Common myeloid progenitor, CD34-positive (primary cell): ENCODE measurements around the gene EFCAB7. TPM values are rescaled to one million over a fixed set of nuclear protein-coding genes. Genes with fewer than 3 reads are reported as not detected.

Source experiments
- CTCF ChIA-PET: fragments of 350-600 bp; sonication (Branson Sonifier 250); formaldehyde crosslinking; loops from one replicate; lab custom pipeline; 2021; ENCODE audit warnings: antibody characterized with exemption; lab: Charles Lee
- POLR2A ChIA-PET: fragments of 350-600 bp; sonication (Branson Sonifier 250); formaldehyde crosslinking; loops from one replicate; lab custom pipeline; 2021; ENCODE audit warnings: antibody characterized with exemption; lab: Charles Lee
- DNase-seq, 3 donors: peaks; one replicate each; pipeline versions ENCODE4 v3.0.0 to v3.0.0-alpha.2; 2013
- H3K27ac ChIP-seq, 2 experiments: 1 replicate in 1 of 2; 2 replicates in 1 of 2; pipeline ENCODE4 v1.7.0; 2013; ENCODE audit warnings: inconsistent platforms in 2 of 2, low read length in 2 of 2, mild to moderate bottlenecking in 2 of 2, low read depth in 1 of 2, moderate library complexity in 1 of 2; ENCODE audit not compliant: severe bottlenecking in 2 of 2, insufficient read depth in 1 of 2, poor library complexity in 1 of 2
- H3K27me3 ChIP-seq, 5 experiments: replicated peaks in 2 of 5; 1 replicate in 3 of 5; 2 replicates in 2 of 5; pipeline versions ENCODE4 v1.6.1 to v1.7.0; 2013; ENCODE audit warnings: low read length in 4 of 5, mild to moderate bottlenecking in 2 of 5, moderate library complexity in 2 of 5, inconsistent platforms in 1 of 5; ENCODE audit not compliant: insufficient read depth in 5 of 5, control insufficient read depth in 4 of 5
- H3K36me3 ChIP-seq, 4 experiments: 1 replicate in 2 of 4; 2 replicates in 2 of 4; pipeline versions ENCODE4 v1.6.1 to v1.7.0; 2013; ENCODE audit warnings: low read length in 3 of 4, control low read depth in 1 of 4, mild to moderate bottlenecking in 1 of 4; ENCODE audit not compliant: control insufficient read depth in 4 of 4, insufficient read depth in 4 of 4
- H3K4me1 ChIP-seq, 4 experiments: 1 replicate in 3 of 4; 2 replicates in 1 of 4; pipeline versions ENCODE4 v1.6.1 to v1.7.1; 2013; ENCODE audit warnings: low read length in 3 of 4, mild to moderate bottlenecking in 3 of 4, control low read depth in 1 of 4, inconsistent platforms in 1 of 4, moderate library complexity in 1 of 4; ENCODE audit not compliant: control insufficient read depth in 4 of 4, insufficient read depth in 4 of 4; ENCODE audit errors: control extremely low read depth in 1 of 4
- H3K4me3 ChIP-seq, 7 experiments: 1 replicate in 4 of 7; 2 replicates in 3 of 7; pipeline versions ENCODE4 v1.5.1 to v1.7.0; 2013; ENCODE audit warnings: mild to moderate bottlenecking in 7 of 7, low read length in 6 of 7, moderate library complexity in 6 of 7, inconsistent platforms in 2 of 7, low read depth in 2 of 7, control low read depth in 1 of 7; ENCODE audit not compliant: insufficient read depth in 4 of 7, control insufficient read depth in 1 of 7; ENCODE audit errors: extremely low read depth in 1 of 7
- H3K9me3 ChIP-seq, 5 experiments: 1 replicate in 4 of 5; 2 replicates in 1 of 5; pipeline versions ENCODE4 v1.6.1 to v1.7.1; 2013; ENCODE audit warnings: low read length in 4 of 5, mild to moderate bottlenecking in 2 of 5, inconsistent platforms in 1 of 5, low read depth in 1 of 5, moderate library complexity in 1 of 5; ENCODE audit not compliant: control insufficient read depth in 4 of 5, insufficient read depth in 2 of 5; ENCODE audit errors: control extremely low read depth in 1 of 5
- WGBS: methylation state at CpG from one replicate; pipeline ENCODE4 v1.1.5; 2013; ENCODE audit not compliant: insufficient coverage; 5-methylcytosine and 5-hydroxymethylcytosine counted together
- polyA plus RNA-seq: library from polyadenylated mRNA; unstranded; fragments of 120-200 nt; gene quantifications from one replicate; pipeline ENCODE4 v1.2.1, GENCODE V29; 2013

The EFCAB7 gene
- 12.9 TPM for polyA plus RNA-seq

DNA sequence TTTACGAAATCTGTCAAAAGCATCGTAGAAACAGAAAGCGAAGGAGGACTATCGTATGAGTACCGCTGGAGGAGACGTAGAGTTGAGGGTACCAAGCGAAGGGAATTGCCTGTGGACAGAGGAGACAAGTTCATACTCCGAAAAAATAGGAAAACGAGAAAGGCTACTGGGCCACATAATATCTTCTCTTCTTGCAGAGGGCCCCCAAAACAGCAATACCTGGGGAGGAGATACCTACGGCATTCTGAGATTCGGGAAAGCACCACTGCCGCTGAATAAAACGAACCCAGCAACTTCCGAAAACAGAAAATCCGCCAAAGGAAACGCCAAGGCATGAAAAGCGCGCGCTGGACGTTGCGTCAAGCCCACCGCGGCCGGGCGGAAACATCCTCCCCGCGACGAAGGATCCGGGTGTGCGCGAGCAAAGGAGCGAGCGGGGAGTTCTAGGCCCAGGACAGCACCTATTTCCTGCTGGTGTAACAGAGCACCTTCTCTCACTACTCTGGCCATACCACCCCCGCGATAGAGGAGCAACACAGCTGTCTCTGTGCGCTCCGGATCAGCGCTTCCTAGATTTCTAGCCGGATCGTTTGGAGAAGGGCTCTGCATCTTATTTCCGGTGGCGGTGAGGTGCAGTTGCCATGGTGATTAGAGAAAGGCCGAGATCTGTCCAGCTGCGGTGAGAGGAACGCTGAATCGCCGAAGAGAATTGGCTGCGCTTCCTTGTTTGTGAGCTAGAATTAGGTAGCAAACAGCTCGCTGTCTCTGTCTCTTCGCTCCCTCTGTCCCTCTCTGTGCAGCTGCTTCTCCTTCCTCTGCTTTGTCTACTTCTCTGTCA lies at the start of gene EFCAB7, which contains the start of gene ITGB3BP:
TSS of gene EFCAB7 (plus strand) at position 635 of the 838 bp plus-strand sequence. CDS start 2,048 bp downstream, outside the sequence.
TSS of gene ITGB3BP (minus strand) at position 335 of the 838 bp plus-strand sequence. CDS start at position 243, 92 bp downstream.
- Histone ChIP-seq H3K27me3 (no peaks in the 10 kb centered on the region), H3K4me3 (peak within 1 kb of the TSS; percentile 82 to 99 (median 96)), H3K9me3 (no peaks in the 10 kb centered on the region), H3K27ac (peak within 1 kb of the TSS; percentile 96 to 97), H3K36me3 (peaks cover 0 to 4% (median 0%) of the 10 kb centered on the region in 4 experiments), H3K4me1 (peaks cover 6 to 24% (median 12%) of the 10 kb centered on the region in 4 experiments)
- WGBS: 0% methylated on average over 45 of the region's 50 CpGs
- DNase-seq: peak; percentile 87 to 93 (median 92)
- ChIA-PET CTCF (interaction anchor here (2.0 kb wide), 1 partner anchor 16 kb away, joined by 7 read pairs; no protein-coding TSS in a partner anchor), POLR2A (no interaction called here)

- no peak for DNase-seq
- no peak overlapping the region for H3K27ac ChIP-seq
- whole genome bisulfite sequencing: 96% methylated on average over 7 of the region's 7 CpGs
- no peak overlapping the region for H3K4me3 ChIP-seq
- no peaks in the 10 kb centered on the region for H3K9me3 ChIP-seq
- CTCF ChIA-PET: interaction anchor here (2.0 kb wide), 1 partner anchor 9 kb away, joined by 6 read pairs; no protein-coding TSS in a partner anchor
- no peaks in the 10 kb centered on the region for H3K27me3 ChIP-seq
- H3K36me3 ChIP-seq: peaks cover 0 to 9% (median 6%) of the 10 kb centered on the region in 4 experiments
- no peaks in the 10 kb centered on the region for H3K4me1 ChIP-seq
- POLR2A ChIA-PET: no interaction called here
Measured at GRCh38 chr1:63475761-63476160, 47.6 kb upstream of the EFCAB7 start.

- Histone ChIP-seq H3K9me3 (no peaks in the 10 kb centered on the region), H3K4me3 (no peak overlapping the region), H3K27me3 (no peaks in the 10 kb centered on the region), H3K4me1 (no peaks in the 10 kb centered on the region), H3K36me3 (peaks cover 2 to 10% (median 5%) of the 10 kb centered on the region in 4 experiments), H3K27ac (no peak overlapping the region)
- DNase-seq: no peak
- ChIA-PET POLR2A (no interaction called here), CTCF (no interaction called here)
- WGBS: no CpG with 5 or more reads among the region's 1 CpG
Measured at GRCh38 chr1:63480057-63480456, 43.3 kb upstream of the EFCAB7 start.

DNA sequence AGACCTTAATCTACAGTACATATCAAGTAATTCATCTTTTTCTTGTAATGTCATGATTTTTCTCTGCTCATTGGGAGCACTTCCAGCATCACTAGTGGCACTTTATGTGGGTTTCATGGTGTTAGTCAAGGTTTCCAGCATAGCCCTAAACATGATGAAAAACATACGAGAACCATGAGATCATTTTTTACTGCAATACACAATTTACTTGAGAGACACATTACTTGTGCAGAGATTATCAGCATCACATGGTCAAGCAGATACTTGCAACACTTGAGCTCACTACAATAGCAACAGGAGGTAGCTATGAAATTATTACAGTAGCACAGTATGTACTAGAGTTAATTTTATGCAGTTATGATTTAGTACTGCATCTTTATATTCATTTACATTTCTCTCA lies 36.7 kb upstream of the EFCAB7 start:
- POLR2A ChIA-PET: no interaction called here
- H3K36me3 ChIP-seq: peaks cover 0 to 2% (median 2%) of the 10 kb centered on the region in 4 experiments
- no peak for DNase-seq
- H3K4me3 ChIP-seq: no peak overlapping the region
- whole genome bisulfite sequencing: no CpG with 5 or more reads among the region's 1 CpG
- no peaks in the 10 kb centered on the region for H3K27me3 ChIP-seq
- H3K27ac ChIP-seq: no peak overlapping the region
- H3K9me3 ChIP-seq: no peaks in the 10 kb centered on the region
- CTCF ChIA-PET: interaction anchor here (1.3 kb wide), 1 partner anchor 10 kb away, joined by 4 read pairs; no protein-coding TSS in a partner anchor
- H3K4me1 ChIP-seq: no peaks in the 10 kb centered on the region

DNA sequence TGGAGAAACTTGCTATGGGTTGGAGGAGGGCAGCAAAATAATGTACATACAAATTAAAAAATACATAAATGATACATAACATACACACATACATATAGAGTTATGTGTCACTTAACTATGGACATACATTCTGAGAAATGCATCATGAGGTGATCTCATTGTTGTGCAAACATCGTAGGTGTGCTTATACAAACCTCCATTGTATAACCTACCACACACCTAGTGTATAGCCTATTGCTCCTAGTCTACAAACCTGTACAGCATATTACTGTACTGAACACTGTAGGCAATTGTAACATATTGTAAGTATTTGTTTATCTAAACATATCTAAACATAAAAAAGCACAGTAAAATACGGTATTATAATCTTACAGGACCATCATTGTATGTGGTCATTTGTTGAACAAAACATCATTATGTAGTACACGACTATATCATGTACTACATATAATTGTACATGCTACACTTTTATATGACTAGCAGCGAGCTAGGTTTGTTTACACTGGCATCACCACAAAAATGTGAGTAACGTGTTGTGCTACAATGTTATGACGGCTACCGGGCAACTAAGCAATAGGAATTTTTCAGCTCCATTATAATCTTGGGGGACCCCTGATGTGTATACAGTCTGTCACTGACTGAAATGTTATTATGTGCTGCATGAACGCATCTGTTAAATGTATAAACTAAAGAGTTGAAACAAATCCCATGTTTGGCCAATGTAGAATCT lies 35.8 kb upstream of the EFCAB7 start:
- H3K36me3 ChIP-seq: peaks cover 0 to 2% (median 0%) of the 10 kb centered on the region in 4 experiments
- H3K27ac ChIP-seq: no peak overlapping the region
- H3K27me3 ChIP-seq: no peaks in the 10 kb centered on the region
- no peak overlapping the region for H3K4me3 ChIP-seq
- CTCF ChIA-PET: interaction anchor here (1.3 kb wide), 1 partner anchor 9 kb away, joined by 4 read pairs; no protein-coding TSS in a partner anchor
- 98% methylated on average over 4 of the region's 8 CpGs for WGBS
- POLR2A ChIA-PET: no interaction called here
- no peaks in the 10 kb centered on the region for H3K4me1 ChIP-seq
- DNase-seq: no peak
- H3K9me3 ChIP-seq: no peaks in the 10 kb centered on the region

- peaks cover 2 to 11% (median 3%) of the 10 kb centered on the region in 4 experiments for H3K36me3 ChIP-seq
- no peaks in the 10 kb centered on the region for H3K4me1 ChIP-seq
- H3K27ac ChIP-seq: no peak overlapping the region
- H3K4me3 ChIP-seq: no peak overlapping the region
- no peaks in the 10 kb centered on the region for H3K27me3 ChIP-seq
- ChIA-PET CTCF (interaction anchor here (1.3 to 1.4 kb wide), 2 partner anchors 11 to 749 kb away, joined by 3 to 4 read pairs; no protein-coding TSS in a partner anchor), POLR2A (no interaction called here)
- WGBS: 100% methylated on average over 1 of the region's 2 CpGs
- no peak for DNase-seq
- no peaks in the 10 kb centered on the region for H3K9me3 ChIP-seq
Measured at GRCh38 chr1:63497577-63497976, 25.7 kb upstream of the EFCAB7 start.
